Cardiac fibroblast (primary cell): ENCODE data around the gene CEACAM20.
"Not testable (repeated sequence)": the region's sequence is repeated elsewhere in the genome, so short reads cannot be mapped to it uniquely, and the experiment has no call there.

Experiments
- DNase-seq, 2 donors: peaks; one replicate each; pipeline versions ENCODE4 v3.0.0 to v3.0.0-alpha.2; 2010; ENCODE audit warnings: low read depth in 2 of 2
- H3K4me3 ChIP-seq, 2 donors: replicated peaks in 1 of 2; 1 replicate in 1 of 2; 2 replicates in 1 of 2; pipeline ENCODE4 v1.5.1; 2011; ENCODE audit warnings: low read depth in 2 of 2, low read length in 2 of 2, mild to moderate bottlenecking in 2 of 2, moderate library complexity in 1 of 2
- TF ChIP-seq, protein P1 (sequence below): IDR thresholded peaks from one replicate; pipeline ENCODE4 v1.5.1; 2011; ENCODE audit warnings: low read depth, mild to moderate bottlenecking, low read length, inconsistent platforms

CEACAM20 gene

DNA sequence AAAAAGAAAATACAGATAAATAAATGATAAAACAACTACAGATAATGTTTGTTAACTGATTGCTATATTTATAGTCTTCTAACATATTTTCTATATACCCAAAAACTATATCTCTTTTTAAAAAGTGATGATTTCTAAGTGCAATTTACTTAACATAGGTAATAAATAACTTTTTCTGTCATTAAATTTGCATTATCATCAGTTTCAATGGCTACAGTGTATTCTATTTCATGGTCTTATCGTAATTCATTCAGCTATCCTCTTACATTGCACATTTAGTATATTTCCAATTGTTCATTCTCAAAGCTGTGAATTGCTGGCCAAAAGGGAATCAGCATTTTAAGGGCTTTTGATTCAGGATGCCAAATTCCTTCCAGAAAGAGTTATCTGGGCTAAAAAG is 32.8 kb downstream of the CEACAM20 start:
- TF ChIP-seq, protein P1, sequence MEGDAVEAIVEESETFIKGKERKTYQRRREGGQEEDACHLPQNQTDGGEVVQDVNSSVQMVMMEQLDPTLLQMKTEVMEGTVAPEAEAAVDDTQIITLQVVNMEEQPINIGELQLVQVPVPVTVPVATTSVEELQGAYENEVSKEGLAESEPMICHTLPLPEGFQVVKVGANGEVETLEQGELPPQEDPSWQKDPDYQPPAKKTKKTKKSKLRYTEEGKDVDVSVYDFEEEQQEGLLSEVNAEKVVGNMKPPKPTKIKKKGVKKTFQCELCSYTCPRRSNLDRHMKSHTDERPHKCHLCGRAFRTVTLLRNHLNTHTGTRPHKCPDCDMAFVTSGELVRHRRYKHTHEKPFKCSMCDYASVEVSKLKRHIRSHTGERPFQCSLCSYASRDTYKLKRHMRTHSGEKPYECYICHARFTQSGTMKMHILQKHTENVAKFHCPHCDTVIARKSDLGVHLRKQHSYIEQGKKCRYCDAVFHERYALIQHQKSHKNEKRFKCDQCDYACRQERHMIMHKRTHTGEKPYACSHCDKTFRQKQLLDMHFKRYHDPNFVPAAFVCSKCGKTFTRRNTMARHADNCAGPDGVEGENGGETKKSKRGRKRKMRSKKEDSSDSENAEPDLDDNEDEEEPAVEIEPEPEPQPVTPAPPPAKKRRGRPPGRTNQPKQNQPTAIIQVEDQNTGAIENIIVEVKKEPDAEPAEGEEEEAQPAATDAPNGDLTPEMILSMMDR = no peak
- DNase-seq = no peak
- H3K4me3 ChIP-seq = no peak overlapping the region

DNA sequence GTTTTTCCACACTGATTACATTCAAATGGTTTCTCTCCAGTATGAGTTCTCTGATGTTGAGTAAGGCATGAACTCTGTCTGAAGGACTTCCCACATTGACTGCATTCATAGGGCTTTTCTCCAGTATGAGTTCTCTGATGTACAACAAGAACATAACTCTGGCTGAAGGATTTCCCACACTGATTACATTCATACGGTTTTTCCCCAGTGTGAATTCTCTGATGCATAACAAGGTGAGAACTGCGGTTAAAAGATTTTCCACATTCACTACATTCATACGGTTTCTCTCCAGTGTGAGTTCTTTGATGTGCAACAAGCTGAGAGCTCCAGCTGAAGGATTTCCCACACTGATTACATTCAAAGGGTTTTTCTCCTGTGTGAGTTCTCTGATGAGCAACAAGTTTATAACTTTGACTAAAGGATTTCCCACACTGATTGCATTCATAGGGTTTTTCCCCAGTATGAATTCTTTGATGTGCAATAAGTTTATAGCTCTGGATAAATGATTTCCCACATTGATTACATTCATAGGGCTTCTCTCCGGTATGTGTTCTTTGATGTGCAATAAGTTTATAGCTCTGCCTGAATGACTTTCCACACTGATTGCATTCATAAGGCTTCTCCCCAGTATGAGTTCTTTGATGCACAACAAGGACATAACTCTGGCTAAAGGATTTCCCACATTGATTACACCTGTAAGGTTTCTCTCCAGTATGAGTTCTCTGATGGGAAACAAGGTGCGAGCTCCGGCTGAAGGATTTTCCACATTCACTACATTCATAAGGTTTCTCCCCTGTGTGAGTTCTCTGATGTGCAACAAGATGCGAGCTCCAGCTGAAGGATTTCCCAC is 52.7 kb downstream of the CEACAM20 start:
- H3K4me3 ChIP-seq = no peak overlapping the region
- peak; percentile 23 to 46 for DNase-seq
- TF ChIP-seq, protein P1 = no peak

DNA sequence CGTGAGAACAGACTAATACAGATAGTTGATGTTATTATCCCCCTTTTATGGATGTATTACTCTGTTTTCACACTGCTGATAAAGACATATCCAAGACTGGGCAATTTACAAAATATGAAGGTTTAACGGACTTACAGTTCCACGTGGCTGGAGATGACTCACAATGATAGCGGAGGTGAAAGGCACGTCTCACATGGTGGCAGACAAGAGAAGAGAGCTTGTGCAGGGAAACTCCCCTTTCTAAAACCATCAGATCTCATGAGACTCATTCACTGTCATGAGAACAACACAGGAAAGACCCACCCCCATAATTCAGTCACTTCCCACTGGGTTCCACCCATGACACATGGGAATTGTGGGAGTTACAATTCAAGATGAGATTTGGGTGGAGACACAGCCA is 60.7 kb downstream of the CEACAM20 start:
- H3K4me3 ChIP-seq, DNase-seq: not testable (repeated sequence)

DNA sequence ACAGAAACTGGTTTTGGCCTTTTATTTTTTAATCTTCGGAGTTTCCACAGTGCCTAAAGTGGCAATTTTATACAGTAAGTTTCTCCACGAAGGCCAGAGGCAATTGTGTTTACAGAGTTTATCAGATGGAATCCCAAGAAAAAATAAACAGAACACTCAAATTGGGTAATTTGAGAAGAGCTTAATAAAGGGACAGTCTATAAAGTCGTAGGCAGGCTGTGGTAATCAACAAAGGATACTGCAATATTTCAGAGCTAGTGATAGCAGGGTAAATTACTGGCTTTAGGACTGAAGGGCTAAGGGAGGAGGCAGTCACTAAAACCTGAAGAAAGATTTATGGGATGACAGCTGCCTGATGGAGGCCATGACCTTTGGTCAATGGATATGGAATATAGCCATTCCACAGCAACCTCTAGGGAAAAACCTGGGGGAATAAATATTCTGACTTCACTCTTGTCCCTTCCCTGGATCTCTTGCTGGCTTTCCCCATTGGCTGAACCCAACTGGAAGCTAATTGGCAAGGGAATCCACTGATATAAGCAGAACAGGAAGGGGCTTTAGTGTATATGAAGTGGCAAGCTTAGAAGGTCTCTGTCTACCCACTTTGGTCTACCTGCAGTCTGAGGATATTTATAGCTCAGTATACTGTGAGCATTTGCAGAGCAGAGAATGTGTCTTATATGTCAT is 66.7 kb downstream of the CEACAM20 start:
- not testable (repeated sequence) for DNase-seq, H3K4me3 ChIP-seq
